ENCODE measurements around the gene NDOR1. TPM values are rescaled to one million over a fixed set of nuclear protein-coding genes. Genes with fewer than 3 reads are reported as not detected.
A peak's percentile ranks its signal among the peaks of the same experiment; 100 is the strongest.

NDOR1 gene
- total and polyA plus RNA-seq, 2 of the 8 experiments (the other 6 are each of a cell fraction or from before 2014, with no cell fraction given): 25.7 to 32.3 TPM

- H3K14ac ChIP-seq (ENCODE audit: insufficient read length): no peak overlapping the region
- no peak for FAIRE-seq
- H4K91ac ChIP-seq (replicated peaks; ENCODE audit: insufficient read length, low read length): no peak overlapping the region
- H2BK120ac ChIP-seq (replicated peaks; ENCODE audit: low read depth, low read length): no peak overlapping the region
- H3K27ac ChIP-seq (ENCODE audit: low read depth, low read length): no peak overlapping the region
- no peaks in the 10 kb centered on the region; a peak in 1 of 8 replicates for H3K36me3 ChIP-seq (ENCODE audit: control insufficient read depth in 2 of 4, insufficient read depth in 4 of 4, low read length in 3 of 4)
- no peak overlapping the region for H2AK5ac ChIP-seq (ENCODE audit: low read depth, low read length)
- H3K4ac ChIP-seq (replicated peaks; ENCODE audit: insufficient read length, low read depth, low read length): no peak overlapping the region
- no peak overlapping the region for H3K56ac ChIP-seq (replicated peaks; ENCODE audit: insufficient read length, low read depth, low read length)
- TF ChIP-seq RAD21 (IDR thresholded peaks at IDR 0.05 in 1 of 2, conservative IDR thresholded peaks at IDR 0.05 in 1 of 2; ENCODE audit: low read depth in 2 of 2, low read length in 2 of 2) (no peak), BRCA1 (IDR thresholded peaks at IDR 0.05; ENCODE audit: low read depth, low read length) (no peak), POLR2A (IDR thresholded peaks at IDR 0.05; ENCODE audit: control extremely low read depth in 1 of 2, low read depth in 2 of 2, low read length in 2 of 2) (no peak), HDAC6 (IDR thresholded peaks at IDR 0.05; ENCODE audit: low read depth, low read length) (no peak), RNF2 (IDR thresholded peaks at IDR 0.05; ENCODE audit: borderline replicate concordance, low read depth, low read length, missing control alignments, poor library complexity, severe bottlenecking) (no peak), CTBP2 (IDR thresholded peaks at IDR 0.05; ENCODE audit: borderline replicate concordance, insufficient read depth, insufficient read length, low read length) (no peak), FOSL1 (IDR thresholded peaks at IDR 0.05; ENCODE audit: insufficient read depth, low read depth, low read length) (no peak), POLR2AphosphoS5 (IDR thresholded peaks at IDR 0.05; ENCODE audit: low read depth, low read length) (no peak), EZH2 (IDR thresholded peaks at IDR 0.05; ENCODE audit: low read depth, low read length, severe bottlenecking) (no peak)
- peaks cover 0 to 18% of the 10 kb centered on the region in 2 experiments for H4K20me1 ChIP-seq (replicated peaks in 1 of 2; ENCODE audit: control insufficient read depth in 1 of 2, insufficient read depth in 2 of 2, low read length in 2 of 2)
- H3K9me3 ChIP-seq (ENCODE audit: insufficient read depth in 2 of 2, low read depth in 1 of 2, low read length in 1 of 2): no peaks in the 10 kb centered on the region
- no peak overlapping the region for H3K23ac ChIP-seq (ENCODE audit: insufficient read length)
- H3K9ac ChIP-seq (replicated peaks in 1 of 4; ENCODE audit: extremely low read depth in 1 of 4, low read depth in 3 of 4, low read length in 3 of 4): no peak overlapping the region
- ChIA-PET CTCF (ENCODE audit: partially characterized antibody) (interaction anchor here (0.9 to 4.3 kb wide), 5 partner anchors 20 to 138 kb away, joined by 3 to 29 read pairs (median 8); no protein-coding TSS in a partner anchor), POLR2A (ENCODE audit: partially characterized antibody) (interaction anchor here (0.5 to 3.3 kb wide), 10 partner anchors 10 to 747 kb away, joined by 3 to 15 read pairs (median 3); partner anchors contain the start of genes ANAPC2, SSNA1 and TUBB4B)
- H3K4me1 ChIP-seq (replicated peaks in 1 of 4; ENCODE audit: control insufficient read depth in 3 of 4, insufficient read depth in 4 of 4, low read length in 3 of 4): peaks cover 0 to 24% (median 13%) of the 10 kb centered on the region in 4 experiments; a peak in 6 of 7 replicates
- H3K79me1 ChIP-seq (ENCODE audit: low read depth, low read length): no peaks in the 10 kb centered on the region
- peaks cover 13% of the 10 kb centered on the region; the same call in 1 of the 2 replicates for H3K23me2 ChIP-seq (ENCODE audit: low read depth, low read length)
- no peak for DNase-seq (ENCODE audit: low read depth in 1 of 2, low spot score in 2 of 2)
- no peak overlapping the region for H3K4me3 ChIP-seq (ENCODE audit: extremely low read depth in 1 of 4, insufficient read depth in 2 of 4, low read depth in 3 of 4, low read length in 4 of 4)
- H2AFZ ChIP-seq (ENCODE audit: low read length): no peak overlapping the region
- 0 out of 2 replicates have a peak overlapping the region, but pooled peaks have one; percentile 10 for H2BK20ac ChIP-seq (ENCODE audit: low read length)
- no peaks in the 10 kb centered on the region for H3K79me2 ChIP-seq (ENCODE audit: control insufficient read depth in 1 of 2, insufficient read depth in 2 of 2, low read length in 2 of 2)
- no peak overlapping the region for H4K8ac ChIP-seq (ENCODE audit: extremely low read depth, insufficient read depth, low read length)
- H2BK12ac ChIP-seq (ENCODE audit: low read depth, low read length): no peak overlapping the region
- H3K4me2 ChIP-seq (ENCODE audit: insufficient read depth in 1 of 2, low read depth in 2 of 2, low read length in 2 of 2): no peak overlapping the region
- 84% methylated on average over 18 of the region's 21 CpGs; no CpG with 5 or more reads in 1 of the 2 experiments for WGBS, 2 experiments (ENCODE audit: extremely low coverage in 1 of 2, insufficient coverage in 1 of 2, insufficient read length in 1 of 2, insufficient replicate concordance in 2 of 2, low coverage in 1 of 2, low lambda C conversion rate in 2 of 2, missing lambda C conversion rate in 1 of 2)
- H4K5ac ChIP-seq (ENCODE audit: insufficient read length, low read depth, low read length): no peak overlapping the region
- no peak overlapping the region for H3K18ac ChIP-seq (ENCODE audit: extremely low read depth, low read length)
- H2BK15ac ChIP-seq (ENCODE audit: low read length): no peak overlapping the region
- no peak overlapping the region for H2BK5ac ChIP-seq (ENCODE audit: low read depth, low read length)
- peaks cover 18 to 44% (median 35%) of the 10 kb centered on the region in 4 experiments for H3K27me3 ChIP-seq (replicated peaks in 1 of 4; ENCODE audit: control insufficient read depth in 3 of 4, extremely low read depth in 1 of 4, insufficient read depth in 3 of 4, low read length in 3 of 4)
Observed at GRCh38 chr9:137172901-137173795, 32.4 kb upstream of the NDOR1 start.

Data from H1 (cell line).